Pancreas (tissue), 10 donors: ENCODE data around the gene PRPF38B. TPM values are rescaled to one million over a fixed set of nuclear protein-coding genes. Genes with fewer than 3 reads are reported as not detected.

Experiments
- ATAC-seq, 4 donors: fragments of 200-7000 bp; cut with Tn5 transposase; one replicate each; pipeline versions ENCODE4 v1.8.0 to v1.9.1; 2020; ENCODE audit warnings: mild to moderate bottlenecking in 4 of 4, moderate library complexity in 4 of 4
- DNase-seq, 6 donors: peaks; one replicate each; pipeline ENCODE4 v3.0.0-alpha.2; 2020
- FAIRE-seq: peaks from 2 replicates; lab custom pipeline; 2012; peaks lifted over from hg19 to GRCh38; lab: Jason Lieb, UNC
- H3K27ac ChIP-seq, 4 donors: fragments of 200-600 bp; sonication (generic); 1 replicate in 3 of 4; 2 replicates in 1 of 4; pipeline versions ENCODE4 v1.5.0 to v1.8.0; 2020
- H3K27me3 ChIP-seq, 4 donors: fragments of 200-600 bp; one replicate each; pipeline ENCODE4 v1.8.0; 2021
- H3K36me3 ChIP-seq, 3 donors: fragments of 200-600 bp; sonication (generic) in 1 of 3; one replicate each; pipeline versions ENCODE4 v1.5.0 to v1.8.0; 2020 to 2021
- H3K4me1 ChIP-seq, 3 donors: fragments of 200-600 bp; one replicate each; pipeline ENCODE4 v1.8.0; 2021
- H3K4me3 ChIP-seq, 4 donors: fragments of 200-600 bp; sonication (generic) in 2 of 4; one replicate each; pipeline versions ENCODE4 v1.5.0 to v1.8.0; 2020 to 2021
- H3K9me3 ChIP-seq, 4 donors: fragments of 200-600 bp; one replicate each; pipeline ENCODE4 v1.8.0; 2021
- WGBS, 2 donors: extraction: QIAGEN DNeasy Blood & Tissue Kit; methylation state at CpG; one replicate each; pipeline ENCODE4 v1.1.7; 2013; 5-methylcytosine and 5-hydroxymethylcytosine counted together
- intact Hi-C, 3 donors: fragments of 100-400 bp; cut with DNase I; formaldehyde crosslinking; loops; one replicate each; pipeline versions ENCODE4 v1.11.1 to v1.14.2; 2022
- polyA plus RNA-seq, 2 donors: library from polyadenylated mRNA; stranded (reverse); fragments of 200-250 nt; gene quantifications; one replicate each; pipeline ENCODE4 v1.2.3, GENCODE V29; 2013
- total RNA-seq, 6 donors: library from RNA; stranded (reverse); fragmentation: NEBNext Ultra II Directional in 4 of 6; extraction: Animal tissue kit (Norgen Biotek cat#: 25700) in 4 of 6; gene quantifications; one replicate each; pipeline versions ENCODE4 v1.2.1 to v1.2.4, GENCODE V29; 2021 to 2023
- TF ChIP-seq, protein P1 (sequence below), 4 donors: fragments of 200-600 bp; sonication (generic) in 3 of 4; IDR thresholded peaks; one replicate each; pipeline versions ENCODE4 v1.5.0 to v1.8.0; 2021; ENCODE audit warnings: antibody characterized with exemption in 4 of 4
- donor health status: healthy with polysubstance abuse.
- donor health status: DM: no; HTN: no; CAD: no; lungs with moderate emphysema.
- donor health status: DM: no; HTN: no; CAD: no.
- donor health status: control.
- donor health status: control.
- donor health status: Bipolar disorder and iron deficiency.
- donor health status: DM: yes; HTN: yes; CAD: no.
- donor health status: DM: no; HTN: no; CAD: no.
- donor health status: DM: no; HTN: no; CAD: no.
- donor health status: DM: yes; HTN: yes; CAD: no.

Gene PRPF38B, protein sequence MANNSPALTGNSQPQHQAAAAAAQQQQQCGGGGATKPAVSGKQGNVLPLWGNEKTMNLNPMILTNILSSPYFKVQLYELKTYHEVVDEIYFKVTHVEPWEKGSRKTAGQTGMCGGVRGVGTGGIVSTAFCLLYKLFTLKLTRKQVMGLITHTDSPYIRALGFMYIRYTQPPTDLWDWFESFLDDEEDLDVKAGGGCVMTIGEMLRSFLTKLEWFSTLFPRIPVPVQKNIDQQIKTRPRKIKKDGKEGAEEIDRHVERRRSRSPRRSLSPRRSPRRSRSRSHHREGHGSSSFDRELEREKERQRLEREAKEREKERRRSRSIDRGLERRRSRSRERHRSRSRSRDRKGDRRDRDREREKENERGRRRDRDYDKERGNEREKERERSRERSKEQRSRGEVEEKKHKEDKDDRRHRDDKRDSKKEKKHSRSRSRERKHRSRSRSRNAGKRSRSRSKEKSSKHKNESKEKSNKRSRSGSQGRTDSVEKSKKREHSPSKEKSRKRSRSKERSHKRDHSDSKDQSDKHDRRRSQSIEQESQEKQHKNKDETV
- total RNA-seq (10 to 100 TPM; 11.2 to 21.3 (median 17.6) TPM), polyA plus RNA-seq (10 to 100 TPM; 36.3 to 48.6 TPM)

- Histone ChIP-seq H3K36me3 (peaks cover 0 to 16% (median 13%) of the 10 kb centered on the region in 3 donors), H3K27me3 (no peaks in the 10 kb centered on the region), H3K4me1 (peaks cover 12 to 29% (median 22%) of the 10 kb centered on the region in 3 donors), H3K9me3 (no peaks in the 10 kb centered on the region), H3K4me3 (peak within 1 kb of the TSS; percentile 29 to 88 (median 78)), H3K27ac (peak within 1 kb of the TSS; percentile 89 to 96 (median 92))
- WGBS, 2 donors: 0% methylated on average over 53 to 59 of the region's 59 CpGs
- FAIRE-seq: no peak
- ATAC-seq: peak; percentile 95 to 99 (median 96)
- TF ChIP-seq, protein P1, sequence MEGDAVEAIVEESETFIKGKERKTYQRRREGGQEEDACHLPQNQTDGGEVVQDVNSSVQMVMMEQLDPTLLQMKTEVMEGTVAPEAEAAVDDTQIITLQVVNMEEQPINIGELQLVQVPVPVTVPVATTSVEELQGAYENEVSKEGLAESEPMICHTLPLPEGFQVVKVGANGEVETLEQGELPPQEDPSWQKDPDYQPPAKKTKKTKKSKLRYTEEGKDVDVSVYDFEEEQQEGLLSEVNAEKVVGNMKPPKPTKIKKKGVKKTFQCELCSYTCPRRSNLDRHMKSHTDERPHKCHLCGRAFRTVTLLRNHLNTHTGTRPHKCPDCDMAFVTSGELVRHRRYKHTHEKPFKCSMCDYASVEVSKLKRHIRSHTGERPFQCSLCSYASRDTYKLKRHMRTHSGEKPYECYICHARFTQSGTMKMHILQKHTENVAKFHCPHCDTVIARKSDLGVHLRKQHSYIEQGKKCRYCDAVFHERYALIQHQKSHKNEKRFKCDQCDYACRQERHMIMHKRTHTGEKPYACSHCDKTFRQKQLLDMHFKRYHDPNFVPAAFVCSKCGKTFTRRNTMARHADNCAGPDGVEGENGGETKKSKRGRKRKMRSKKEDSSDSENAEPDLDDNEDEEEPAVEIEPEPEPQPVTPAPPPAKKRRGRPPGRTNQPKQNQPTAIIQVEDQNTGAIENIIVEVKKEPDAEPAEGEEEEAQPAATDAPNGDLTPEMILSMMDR (IDR thresholded peaks at IDR 0.05): no peak
- intact Hi-C loops: no loop called here
- peak; percentile 90 to 96 (median 94) for DNase-seq
These were observed at the start of gene PRPF38B for GRCh38 chr1:108691942-108692723. PRPF38B (plus strand) TSS chr1:108692310; CDS start chr1:108692592, 282 bp downstream.

DNA sequence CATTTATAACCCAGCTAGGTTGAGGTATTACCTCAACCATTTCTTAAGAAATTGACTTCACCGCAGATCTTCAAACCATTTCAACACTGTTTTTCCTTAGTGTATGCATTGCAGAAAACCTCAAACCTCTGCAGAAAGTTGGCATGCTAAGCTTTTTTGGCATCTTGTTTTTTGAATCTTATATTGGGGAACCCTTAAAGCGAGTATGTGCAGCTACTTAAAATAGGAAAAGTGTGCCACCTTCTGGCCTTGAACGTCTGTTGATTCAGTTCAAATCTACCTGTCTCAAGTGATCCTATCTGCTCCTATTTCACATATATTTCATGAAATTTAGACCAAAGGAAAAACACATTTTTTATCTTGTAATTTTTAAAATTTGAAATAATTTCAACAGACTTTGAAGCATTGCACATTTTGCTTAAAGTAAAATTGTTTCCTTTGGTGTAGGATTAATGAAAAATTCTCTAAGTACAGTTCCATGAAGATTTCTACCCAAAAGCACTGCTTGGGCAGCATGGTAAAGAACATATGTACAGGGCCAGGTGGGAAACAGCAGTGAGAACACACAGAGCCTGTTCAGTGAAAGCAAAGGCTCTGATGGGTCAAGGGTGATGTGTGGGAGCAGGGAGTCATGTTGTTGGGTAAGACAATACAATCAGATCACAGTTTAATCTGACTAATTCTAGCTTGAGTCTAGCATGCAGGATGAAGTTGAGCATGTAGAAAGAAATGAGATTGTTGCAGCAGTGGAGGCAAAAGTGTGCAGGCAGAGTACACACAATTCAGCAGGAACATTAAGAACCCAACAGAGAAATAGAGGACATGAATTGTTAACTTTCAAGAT lies 48.4 kb upstream of the PRPF38B start:
- ATAC-seq: peak; percentile 68 to 81 (median 70)
- Histone ChIP-seq H3K4me3 (no peak overlapping the region), H3K9me3 (no peaks in the 10 kb centered on the region), H3K4me1 (peaks cover 0 to 4% (median 0%) of the 10 kb centered on the region in 3 donors), H3K36me3 (no peaks in the 10 kb centered on the region), H3K27me3 (no peaks in the 10 kb centered on the region), H3K27ac (no peak overlapping the region)
- TF ChIP-seq, protein P1 (IDR thresholded peaks at IDR 0.05): peak in 2 of 4 donors; percentile 37 to 53
- 25 to 27% methylated on average over 3 of the region's 3 CpGs for WGBS, 2 donors
- peak in 3 of 6 donors; percentile 16 to 49 (median 39) for DNase-seq
- FAIRE-seq: peak; percentile 80
- intact Hi-C loops: loop anchor here (5.0 to 10.0 kb wide), 2 partner anchors 126 to 129 kb away; no protein-coding TSS in a partner anchor

DNA sequence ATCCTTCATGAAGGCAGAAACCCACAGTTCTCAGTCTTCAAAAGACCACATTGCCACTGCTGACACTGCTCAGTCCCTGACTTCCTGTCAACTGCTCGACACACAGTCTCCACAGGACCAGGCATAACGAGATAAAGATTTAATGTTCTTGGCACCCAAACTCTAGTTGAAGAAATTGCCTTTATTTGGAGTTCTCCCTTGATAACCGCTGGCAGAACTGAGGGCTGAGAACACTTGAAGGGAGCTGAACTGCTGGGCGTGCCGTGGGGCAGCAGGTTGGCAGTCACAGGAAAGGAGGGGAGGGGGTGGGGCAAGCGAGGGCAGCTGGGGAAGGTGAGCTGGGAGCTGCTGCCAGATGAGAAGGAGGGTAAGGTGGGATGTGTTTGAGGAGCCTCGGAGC lies 47.1 kb upstream of the PRPF38B start:
- 40 to 43% methylated on average over 7 of the region's 7 CpGs for WGBS, 2 donors
- TF ChIP-seq, protein P1 (IDR thresholded peaks at IDR 0.05): no peak
- intact Hi-C loops: loop anchor here (5.0 to 10.0 kb wide), 2 partner anchors 128 to 130 kb away; no protein-coding TSS in a partner anchor
- Histone ChIP-seq H3K27me3 (no peaks in the 10 kb centered on the region), H3K9me3 (no peaks in the 10 kb centered on the region), H3K27ac (no peak overlapping the region), H3K36me3 (no peaks in the 10 kb centered on the region), H3K4me1 (peaks cover 0 to 4% (median 0%) of the 10 kb centered on the region in 3 donors), H3K4me3 (no peak overlapping the region)
- DNase-seq: no peak
- FAIRE-seq: no peak
- no peak for ATAC-seq

- FAIRE-seq: no peak
- TF ChIP-seq, protein P1 (IDR thresholded peaks at IDR 0.05): no peak
- intact Hi-C loops: loop anchor here in 2 of 3 donors (10.0 kb wide), 1 partner anchor 131 kb away; no protein-coding TSS in a partner anchor
- Histone ChIP-seq H3K9me3 (no peaks in the 10 kb centered on the region), H3K27ac (peak overlapping the region in 2 of 4 donors; percentile 78 to 84), H3K27me3 (no peaks in the 10 kb centered on the region), H3K36me3 (no peaks in the 10 kb centered on the region), H3K4me3 (no peak overlapping the region), H3K4me1 (peaks cover 0 to 4% (median 0%) of the 10 kb centered on the region in 3 donors)
- no peak for DNase-seq
- no peak for ATAC-seq
- 74 to 80% methylated on average over 9 of the region's 9 CpGs for WGBS, 2 donors
These were observed 46.4 kb upstream of the PRPF38B start for GRCh38 chr1:108645564-108646184.
